ENCODE results near the gene HAPLN3. TPM values are rescaled to one million over a fixed set of nuclear protein-coding genes. Genes with fewer than 3 reads are reported as not detected.

HAPLN3 gene
- total and polyA plus RNA-seq, 2 donors (not counting 3 experiments of a cell fraction or from before 2014, with no cell fraction given) = 57.6 to 130 TPM

- H3K36me3 ChIP-seq (ENCODE audit: control insufficient read depth in 2 of 2, extremely low read depth in 1 of 2, insufficient read depth in 2 of 2, low read length in 2 of 2) = no peaks in the 10 kb centered on the region
- FAIRE-seq = no peak
Measured at GRCh38 chr15:88902846-88903245, 7.5 kb upstream of the HAPLN3 start.

GRCh38 chr15:88902221-88902835, 7.0 kb upstream of the HAPLN3 start:
- no peaks in the 10 kb centered on the region for H3K27me3 ChIP-seq (ENCODE audit: control insufficient read depth in 2 of 2, insufficient read depth in 2 of 2, low read length in 2 of 2)
- DNase-seq (ENCODE audit: low read depth, low spot score) (no peak), FAIRE-seq (no peak)
- H3K27ac ChIP-seq (ENCODE audit: insufficient read depth, low read depth, low read length) = no peak overlapping the region
- H3K9me1 ChIP-seq (replicated peaks; ENCODE audit: control insufficient read depth, extremely low read depth, insufficient read depth, low read length) = no peaks in the 10 kb centered on the region
- no peaks in the 10 kb centered on the region for H3K9me3 ChIP-seq (replicated peaks; ENCODE audit: control insufficient read depth, insufficient read depth, low read length)
- intact Hi-C loops (cut with micrococcal nuclease) = no loop called here
- no peaks in the 10 kb centered on the region for H4K20me1 ChIP-seq (replicated peaks; ENCODE audit: control insufficient read depth, extremely low read depth, insufficient read depth, low read length)
- no peak overlapping the region for H3K9ac ChIP-seq (replicated peaks; ENCODE audit: extremely low read depth, insufficient read depth, low read length)
- H3K79me2 ChIP-seq (ENCODE audit: control insufficient read depth, insufficient read depth, low read length) = no peaks in the 10 kb centered on the region
- no peak overlapping the region for H3K4me2 ChIP-seq (ENCODE audit: insufficient read depth, low read length)
- no peak overlapping the region for H3K4me3 ChIP-seq (replicated peaks in 1 of 3; ENCODE audit: insufficient read depth in 1 of 3, low read depth in 1 of 3, low read length in 3 of 3)
- no peak overlapping the region for H2AFZ ChIP-seq (ENCODE audit: low read depth, low read length)
- POLR2A ChIA-PET = no interaction called here
- no TSS peak for BruUV-seq (replicated peaks)
- TF ChIP-seq MYC (IDR thresholded peaks at IDR 0.05; ENCODE audit: low read depth, low read length) (no peak), POLR2AphosphoS5 (IDR thresholded peaks at IDR 0.05; ENCODE audit: insufficient read depth, low read depth, low read length) (no peak), GATA2 (IDR thresholded peaks at IDR 0.05; ENCODE audit: insufficient read depth, insufficient read length, low read depth, low read length) (no peak), JUN (IDR thresholded peaks at IDR 0.05; ENCODE audit: borderline replicate concordance, insufficient read depth, insufficient read length, low read depth) (no peak), MAX (IDR thresholded peaks at IDR 0.05; ENCODE audit: insufficient read depth, insufficient read length) (no peak), FOS (IDR thresholded peaks at IDR 0.05; ENCODE audit: borderline replicate concordance, insufficient read depth, low read length) (no peak), CTCF (IDR thresholded peaks at IDR 0.05; ENCODE audit: extremely low read depth in 1 of 2, insufficient read depth in 1 of 2, low read depth in 1 of 2, low read length in 2 of 2) (no peak), EZH2 (IDR thresholded peaks at IDR 0.05; ENCODE audit: borderline replicate concordance, low read depth, low read length, severe bottlenecking) (no peak), POLR2A (IDR thresholded peaks at IDR 0.05; ENCODE audit: low read depth, low read length) (no peak)
- H3K4me1 ChIP-seq (ENCODE audit: control insufficient read depth, extremely low read depth, insufficient read depth, low read length) = peaks cover 7% of the 10 kb centered on the region
- CTCF ChIA-PET = interaction anchor here (0.5 to 4.7 kb wide), 6 partner anchors 9 to 278 kb away, joined by 3 to 82 read pairs (median 4); no protein-coding TSS in a partner anchor
- dilution Hi-C loops (cut with MboI; ENCODE audit: extremely low pct_ligation_motif_present, low sequenced_read_pairs) = no loop called here
- H3K36me3 ChIP-seq (ENCODE audit: control insufficient read depth in 2 of 2, extremely low read depth in 1 of 2, insufficient read depth in 2 of 2, low read length in 2 of 2) = no peaks in the 10 kb centered on the region

More at GRCh38 chr15:88902846-88903245, 7.5 kb upstream of the HAPLN3 start:
- Histone ChIP-seq H3K9ac (replicated peaks; ENCODE audit: extremely low read depth, insufficient read depth, low read length) (no peak overlapping the region), H3K9me1 (replicated peaks; ENCODE audit: control insufficient read depth, extremely low read depth, insufficient read depth, low read length) (no peaks in the 10 kb centered on the region), H3K27ac (ENCODE audit: insufficient read depth, low read depth, low read length) (no peak overlapping the region), H3K9me3 (replicated peaks; ENCODE audit: control insufficient read depth, insufficient read depth, low read length) (no peaks in the 10 kb centered on the region), H4K20me1 (replicated peaks; ENCODE audit: control insufficient read depth, extremely low read depth, insufficient read depth, low read length) (no peaks in the 10 kb centered on the region), H3K4me3 (replicated peaks in 1 of 3; ENCODE audit: insufficient read depth in 1 of 3, low read depth in 1 of 3, low read length in 3 of 3) (no peak overlapping the region), H3K4me2 (ENCODE audit: insufficient read depth, low read length) (no peak overlapping the region), H3K4me1 (ENCODE audit: control insufficient read depth, extremely low read depth, insufficient read depth, low read length) (peaks cover 3% of the 10 kb centered on the region), H3K27me3 (ENCODE audit: control insufficient read depth in 2 of 2, insufficient read depth in 2 of 2, low read length in 2 of 2) (no peaks in the 10 kb centered on the region), H2AFZ (ENCODE audit: low read depth, low read length) (no peak overlapping the region), H3K79me2 (ENCODE audit: control insufficient read depth, insufficient read depth, low read length) (no peaks in the 10 kb centered on the region)
- dilution Hi-C loops (cut with MboI; ENCODE audit: extremely low pct_ligation_motif_present, low sequenced_read_pairs) = no loop called here
- POLR2A ChIA-PET = no interaction called here
- TF ChIP-seq MAX (IDR thresholded peaks at IDR 0.05; ENCODE audit: insufficient read depth, insufficient read length) (no peak), MYC (IDR thresholded peaks at IDR 0.05; ENCODE audit: low read depth, low read length) (no peak), POLR2A (IDR thresholded peaks at IDR 0.05; ENCODE audit: low read depth, low read length) (no peak), EZH2 (IDR thresholded peaks at IDR 0.05; ENCODE audit: borderline replicate concordance, low read depth, low read length, severe bottlenecking) (no peak), POLR2AphosphoS5 (IDR thresholded peaks at IDR 0.05; ENCODE audit: insufficient read depth, low read depth, low read length) (no peak)
- no peak for DNase-seq (ENCODE audit: low read depth, low spot score)
- CTCF ChIA-PET = interaction anchor here (0.5 to 4.7 kb wide), 5 partner anchors 10 to 278 kb away, joined by 3 to 82 read pairs (median 4); no protein-coding TSS in a partner anchor
- intact Hi-C loops (cut with micrococcal nuclease) = no loop called here
- BruUV-seq (replicated peaks) = no TSS peak
